ENCODE measurements around the gene C16orf54.
A peak's percentile ranks its signal among the peaks of the same experiment; 100 is the strongest.
"Not testable (repeated sequence)": the region's sequence is repeated elsewhere in the genome, so short reads cannot be mapped to it uniquely, and the experiment has no call there.

The C16orf54 gene, protein sequence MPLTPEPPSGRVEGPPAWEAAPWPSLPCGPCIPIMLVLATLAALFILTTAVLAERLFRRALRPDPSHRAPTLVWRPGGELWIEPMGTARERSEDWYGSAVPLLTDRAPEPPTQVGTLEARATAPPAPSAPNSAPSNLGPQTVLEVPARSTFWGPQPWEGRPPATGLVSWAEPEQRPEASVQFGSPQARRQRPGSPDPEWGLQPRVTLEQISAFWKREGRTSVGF

DNA sequence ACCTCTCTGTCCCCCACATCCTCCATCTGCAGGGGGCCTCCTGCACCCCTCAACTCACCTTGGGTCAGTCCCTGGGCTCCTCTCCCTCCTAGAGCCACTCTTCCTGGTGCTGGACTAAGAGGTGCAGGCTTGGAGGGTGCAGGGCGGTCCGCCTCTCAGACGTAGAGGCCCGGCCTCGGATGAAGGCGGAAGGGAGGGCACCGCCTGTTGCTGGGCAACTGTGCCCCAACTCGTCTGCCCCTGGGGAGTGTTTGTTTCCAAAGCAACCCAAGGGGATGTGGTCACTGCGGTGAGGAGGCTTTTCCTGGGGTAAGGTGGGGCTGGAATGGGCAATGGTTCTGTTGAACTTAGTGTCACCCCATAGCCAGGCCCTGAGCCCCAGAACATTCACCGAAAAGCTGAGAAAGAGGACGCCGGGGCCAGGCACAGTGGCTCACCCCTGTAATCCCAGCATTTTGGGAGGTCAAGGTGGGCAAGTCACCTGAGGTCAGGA lies at the start of gene C16orf54:
Gene C16orf54, minus strand, starts transcription at position 138 of the 493 bp plus-strand sequence. CDS start 1,039 bp downstream, outside the sequence.
- Mint-ChIP-seq H3K27ac (peak within 1 kb of the TSS; percentile 93), H3K36me3 (peaks cover 10% of the 10 kb centered on the region), H3K9me3 (no peaks in the 10 kb centered on the region), H3K4me3 (peak within 1 kb of the TSS; percentile 87), H3K4me1 (peaks cover 72% of the 10 kb centered on the region), H3K27me3 (no peaks in the 10 kb centered on the region)

DNA sequence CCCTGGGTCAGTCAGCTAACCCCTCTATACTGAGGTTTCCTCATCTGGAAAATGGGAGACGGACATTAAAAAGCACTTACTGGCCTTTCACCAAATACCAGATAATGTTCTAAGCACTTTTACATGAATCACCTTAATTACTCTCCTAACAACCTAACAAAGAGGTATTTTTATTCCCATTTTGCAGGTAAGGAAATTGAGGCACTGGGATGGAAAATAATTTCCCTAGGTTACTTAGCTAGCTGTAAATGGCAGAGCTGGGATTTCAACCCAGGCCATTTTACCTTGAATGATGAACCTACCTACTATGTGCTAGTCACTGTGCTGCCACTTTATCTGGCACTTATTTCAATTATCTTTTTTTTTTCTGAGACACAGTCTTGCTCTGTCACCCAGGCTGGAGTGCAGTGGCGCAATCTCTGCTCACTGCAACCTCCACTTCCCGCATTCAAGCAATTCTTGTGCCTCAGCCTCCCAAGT lies 48.5 kb upstream of the C16orf54 start:
- no peak overlapping the region for H3K27ac Mint-ChIP-seq
- peaks cover 7% of the 10 kb centered on the region for H3K36me3 Mint-ChIP-seq
- peaks cover 32% of the 10 kb centered on the region for H3K4me1 Mint-ChIP-seq
- no peaks in the 10 kb centered on the region for H3K27me3 Mint-ChIP-seq
- no peak overlapping the region for H3K4me3 Mint-ChIP-seq
- no peaks in the 10 kb centered on the region for H3K9me3 Mint-ChIP-seq

DNA sequence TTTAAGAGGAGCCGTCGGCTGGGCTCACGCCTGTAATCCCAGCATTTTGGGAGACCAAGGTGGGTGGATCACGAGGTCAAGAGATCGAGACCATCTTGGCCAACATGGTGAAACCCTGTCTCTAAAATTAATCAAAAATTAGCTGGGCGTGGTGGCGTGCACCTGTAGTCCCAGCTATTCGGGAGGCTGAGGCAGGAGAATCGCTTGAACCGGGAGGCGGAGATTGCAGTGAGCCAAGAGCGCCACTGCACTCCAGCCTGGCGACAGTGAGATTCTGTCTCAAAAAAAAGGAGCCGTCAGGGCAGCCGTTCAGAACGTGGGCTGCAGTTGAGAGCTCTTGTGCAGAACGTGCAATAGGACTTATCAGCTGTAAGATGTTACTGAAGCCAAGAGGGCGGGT lies 47.4 kb upstream of the C16orf54 start:
- H3K36me3 Mint-ChIP-seq, H3K27me3 Mint-ChIP-seq, H3K27ac Mint-ChIP-seq, H3K9me3 Mint-ChIP-seq: not testable (repeated sequence)
- Mint-ChIP-seq H3K4me3 (peak overlapping the region; percentile 53), H3K4me1 (peaks cover 36% of the 10 kb centered on the region)

DNA sequence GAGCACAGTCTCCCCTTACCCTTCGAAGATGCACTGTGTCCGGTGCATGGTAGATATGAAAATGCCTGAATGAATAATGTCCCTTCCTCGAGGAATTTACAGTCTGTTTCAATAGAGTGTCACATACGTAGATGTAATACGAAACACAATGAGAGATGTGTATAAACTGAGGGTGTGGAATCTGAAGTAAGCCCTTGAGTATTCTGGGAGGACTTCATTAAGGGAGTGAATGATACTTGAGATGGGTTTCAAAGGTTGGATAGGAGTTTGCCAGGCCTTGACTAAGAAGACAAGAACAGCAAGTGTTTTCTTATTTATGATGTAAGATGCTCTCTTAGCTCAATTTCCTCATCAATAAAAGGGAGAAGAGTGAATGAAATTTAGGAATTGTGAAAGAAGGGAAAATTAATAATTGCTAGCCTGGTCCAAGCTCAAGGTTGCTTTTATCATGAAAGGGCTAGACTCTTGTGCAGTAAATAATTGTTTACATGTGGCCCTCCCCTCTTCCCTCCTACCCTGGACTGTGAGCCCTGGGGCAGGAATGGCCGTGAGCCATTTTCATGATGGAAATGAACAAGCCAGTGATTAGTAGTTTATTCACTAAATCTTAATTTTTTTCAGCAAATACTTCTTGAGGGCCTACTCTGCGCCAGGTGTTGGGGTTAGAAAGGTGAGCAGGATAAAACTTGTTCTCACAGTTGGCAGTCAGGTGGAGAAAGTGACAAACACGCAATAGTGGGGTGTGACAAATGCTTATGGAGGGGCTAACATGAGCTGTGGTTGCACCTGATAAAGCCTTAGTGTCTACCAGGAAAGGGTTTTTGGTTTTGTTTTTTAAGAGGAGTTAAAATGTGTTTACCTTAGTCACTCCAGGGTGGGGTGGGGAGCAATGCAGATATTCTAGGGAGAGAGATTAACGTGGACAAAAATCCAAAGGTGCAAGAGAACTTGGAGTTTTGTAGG lies 46.3 kb upstream of the C16orf54 start:
- Mint-ChIP-seq H3K4me3 (peak overlapping the region; percentile 95), H3K27ac (peak overlapping the region; percentile 47), H3K27me3 (no peaks in the 10 kb centered on the region), H3K36me3 (peaks cover 7% of the 10 kb centered on the region), H3K4me1 (peaks cover 36% of the 10 kb centered on the region), H3K9me3 (no peaks in the 10 kb centered on the region)

DNA sequence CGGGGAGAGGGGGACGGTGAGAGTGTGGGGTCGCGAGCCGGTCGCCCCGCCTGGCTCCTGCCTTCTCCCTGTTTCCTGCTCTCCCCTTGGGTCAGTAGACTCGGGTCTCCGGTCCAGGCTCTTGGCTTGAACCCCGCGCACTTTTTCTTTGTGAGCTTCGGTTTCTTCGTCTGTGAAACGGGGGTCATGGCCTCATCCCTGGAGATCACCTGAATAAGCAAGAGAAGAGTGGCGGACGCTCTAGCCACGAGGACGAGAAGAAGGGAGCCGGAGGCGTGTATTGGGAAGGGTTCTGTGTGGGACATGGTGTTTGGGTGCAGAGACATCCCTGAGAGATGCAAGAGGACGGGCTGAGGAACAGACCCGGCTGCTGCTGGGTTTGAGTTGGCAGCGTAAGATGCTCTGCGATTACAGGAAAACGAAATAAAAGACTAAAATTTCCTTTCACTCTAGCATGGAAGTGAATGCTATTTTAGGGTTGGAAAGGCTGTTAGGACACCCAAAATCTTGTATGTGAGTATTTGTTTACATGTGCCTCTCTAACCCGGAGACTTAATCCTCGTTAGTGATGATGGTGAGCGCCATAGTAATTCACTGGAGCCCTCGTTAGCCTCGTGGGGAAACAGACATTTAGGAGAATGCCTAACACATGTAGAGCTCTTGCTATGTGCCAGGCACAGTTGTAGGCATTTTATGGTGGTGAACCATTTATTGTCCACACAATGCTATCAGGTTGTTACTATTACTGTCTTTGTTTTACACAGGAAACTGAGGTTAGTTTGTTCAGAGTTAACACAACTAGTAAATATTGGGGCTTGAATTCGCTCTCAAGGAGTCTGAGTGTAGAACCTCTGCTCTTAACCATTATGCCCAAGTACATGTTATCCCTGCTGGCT lies 45.4 kb upstream of the C16orf54 start:
- Mint-ChIP-seq H3K27ac (peak overlapping the region; percentile 97), H3K4me3 (peak overlapping the region; percentile 95), H3K4me1 (peaks cover 36% of the 10 kb centered on the region), H3K36me3 (peaks cover 7% of the 10 kb centered on the region), H3K9me3 (no peaks in the 10 kb centered on the region), H3K27me3 (no peaks in the 10 kb centered on the region)

DNA sequence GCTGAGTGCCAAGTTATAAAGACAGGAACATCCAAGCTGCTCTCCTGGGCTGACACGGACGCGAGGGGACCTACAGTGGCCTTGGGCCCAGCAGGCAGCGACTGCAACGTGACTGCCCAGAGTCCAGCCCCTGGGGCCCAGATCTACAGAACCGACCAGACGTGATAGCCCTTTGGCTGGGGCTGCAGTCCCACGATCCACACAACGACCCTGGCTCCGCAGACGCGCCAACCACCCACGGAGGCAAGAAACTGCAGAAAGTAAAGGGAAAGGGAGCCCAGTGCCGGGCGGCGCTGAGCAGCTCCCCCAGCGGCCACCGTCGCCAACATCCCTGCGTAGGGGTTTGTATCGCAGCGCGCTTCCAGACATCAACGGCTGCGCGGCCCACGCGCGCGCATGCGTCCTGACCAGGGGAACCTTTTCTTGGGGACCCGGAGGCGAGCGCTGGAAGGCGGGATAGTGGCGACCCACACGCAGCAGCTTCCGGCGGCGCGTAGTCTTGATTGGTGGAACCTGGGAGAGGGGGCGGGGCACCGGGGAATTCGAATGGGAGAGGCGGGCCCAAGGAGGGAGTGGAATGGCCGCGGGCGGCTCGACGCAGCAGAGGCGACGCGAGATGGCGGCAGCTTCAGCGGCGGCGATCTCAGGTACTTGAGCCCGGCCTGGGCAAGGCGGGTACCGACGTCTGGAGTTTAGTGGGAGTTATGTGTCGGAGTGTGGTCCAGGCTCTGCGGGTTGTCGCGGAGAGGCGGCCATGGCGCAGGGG lies 44.6 kb upstream of the C16orf54 start, which contains the start of gene KIF22:
Gene KIF22, plus strand, starts transcription at position 569 of the 766 bp plus-strand sequence. Its CDS starts 9 bp downstream, at position 578.
- peaks cover 7% of the 10 kb centered on the region for H3K36me3 Mint-ChIP-seq
- no peaks in the 10 kb centered on the region for H3K9me3 Mint-ChIP-seq
- H3K4me3 Mint-ChIP-seq = peak within 1 kb of the TSS; percentile 95
- H3K27me3 Mint-ChIP-seq = no peaks in the 10 kb centered on the region
- peak within 1 kb of the TSS; percentile 97 for H3K27ac Mint-ChIP-seq
- peaks cover 39% of the 10 kb centered on the region for H3K4me1 Mint-ChIP-seq

DNA sequence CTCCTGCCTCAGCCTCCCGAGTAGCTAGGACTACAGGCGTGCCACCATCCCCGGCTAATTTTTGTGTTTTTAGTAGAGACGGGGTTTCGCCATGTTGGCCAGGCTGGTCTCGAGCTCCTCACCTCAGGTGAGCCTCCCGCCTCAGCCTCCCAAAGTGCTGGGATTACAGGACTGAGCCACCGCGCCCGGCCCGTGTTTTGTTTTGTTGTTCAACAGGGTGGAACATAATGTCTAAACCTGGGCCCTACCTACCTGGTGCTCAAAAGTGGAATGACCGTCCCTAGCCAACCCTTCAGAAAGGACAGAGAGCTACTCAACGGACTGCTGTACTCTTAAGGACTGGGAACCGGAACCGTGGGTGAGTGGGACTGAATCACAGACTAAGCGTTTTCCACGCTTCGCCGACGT lies 44.0 kb upstream of the C16orf54 start:
- H3K4me1 Mint-ChIP-seq = peaks cover 45% of the 10 kb centered on the region
- peaks cover 7% of the 10 kb centered on the region for H3K36me3 Mint-ChIP-seq
- peak overlapping the region; percentile 95 for H3K4me3 Mint-ChIP-seq
- no peaks in the 10 kb centered on the region for H3K9me3 Mint-ChIP-seq
- H3K27me3 Mint-ChIP-seq = no peaks in the 10 kb centered on the region
- H3K27ac Mint-ChIP-seq = peak overlapping the region; percentile 97

DNA sequence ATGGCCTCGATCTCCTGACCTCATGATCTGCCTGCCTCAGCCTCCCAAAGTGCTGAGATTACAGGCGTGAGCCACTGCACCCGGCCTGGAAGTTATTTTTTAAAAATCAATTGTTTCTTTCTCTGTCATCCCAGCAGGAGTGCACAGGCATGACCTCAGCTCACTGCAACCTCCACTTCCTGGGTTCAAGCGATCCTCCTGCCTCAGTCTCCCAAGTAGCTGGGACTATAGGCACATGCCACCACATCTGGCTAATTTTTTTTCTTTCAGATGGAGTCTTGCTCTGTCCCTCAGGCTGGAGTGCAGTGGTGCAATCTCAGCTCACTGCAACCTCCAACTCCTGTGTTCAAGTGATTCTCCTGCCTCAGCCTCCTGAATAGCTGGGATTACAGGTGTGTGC lies 41.4 kb upstream of the C16orf54 start:
- peaks cover 42% of the 10 kb centered on the region for H3K4me1 Mint-ChIP-seq
- H3K27ac Mint-ChIP-seq, H3K27me3 Mint-ChIP-seq, H3K4me3 Mint-ChIP-seq, H3K36me3 Mint-ChIP-seq, H3K9me3 Mint-ChIP-seq: not testable (repeated sequence)

DNA sequence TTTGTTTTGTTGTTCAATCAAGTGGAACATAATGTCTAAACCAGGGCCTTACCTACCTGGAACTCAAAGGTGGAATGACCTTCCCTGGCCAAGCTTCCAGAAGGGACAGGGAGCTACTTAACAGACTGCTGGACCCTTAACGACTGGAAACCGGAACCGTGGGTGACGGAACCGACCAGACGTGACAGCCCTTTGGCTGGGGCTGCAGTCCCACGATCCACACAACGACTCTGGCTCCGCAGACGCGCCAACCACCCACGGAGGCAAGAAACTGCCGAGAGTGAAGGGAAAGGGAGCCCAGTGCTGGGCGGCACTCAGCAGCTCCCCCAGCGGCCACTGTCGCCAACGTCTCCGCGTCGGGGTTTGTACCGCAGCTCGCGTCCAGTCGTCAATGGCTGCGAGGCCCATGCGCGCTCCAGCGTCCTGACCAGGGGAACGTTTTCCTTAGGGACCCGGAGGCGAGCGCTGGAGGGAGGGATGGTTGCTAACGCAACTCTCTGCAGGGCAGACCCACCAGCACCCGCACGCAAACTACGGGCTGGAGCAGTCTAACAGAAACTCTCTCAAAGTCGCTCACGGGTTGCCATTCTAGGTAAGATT lies 39.2 kb upstream of the C16orf54 start:
- H3K4me1 Mint-ChIP-seq = peaks cover 37% of the 10 kb centered on the region
- no peaks in the 10 kb centered on the region for H3K36me3 Mint-ChIP-seq
- H3K27me3 Mint-ChIP-seq = no peaks in the 10 kb centered on the region
- peak overlapping the region; percentile 76 for H3K27ac Mint-ChIP-seq
- no peaks in the 10 kb centered on the region for H3K9me3 Mint-ChIP-seq
- H3K4me3 Mint-ChIP-seq = peak overlapping the region; percentile 66

DNA sequence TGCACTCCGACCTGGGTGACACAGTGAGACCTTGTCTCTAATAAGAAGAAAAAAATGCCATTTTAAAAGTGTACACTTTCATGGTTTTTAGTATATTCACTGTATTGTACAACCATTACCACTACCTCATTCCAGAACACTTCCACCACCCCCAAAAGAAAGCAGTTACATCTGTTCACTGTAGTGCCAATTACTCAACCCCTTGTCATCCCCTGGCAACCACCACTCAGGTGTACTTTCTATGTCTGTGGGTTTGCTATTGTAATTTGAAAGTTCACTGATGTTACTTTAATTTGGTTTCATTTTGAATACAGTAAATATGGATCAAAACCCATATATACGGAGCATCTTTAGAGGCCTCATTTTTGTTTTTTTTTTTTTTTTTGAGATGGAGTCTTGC lies 38.4 kb upstream of the C16orf54 start:
- no peaks in the 10 kb centered on the region for H3K9me3 Mint-ChIP-seq
- peak overlapping the region; percentile 1 for H3K27ac Mint-ChIP-seq
- H3K27me3 Mint-ChIP-seq = no peaks in the 10 kb centered on the region
- H3K4me1 Mint-ChIP-seq = peaks cover 34% of the 10 kb centered on the region
- no peaks in the 10 kb centered on the region for H3K36me3 Mint-ChIP-seq
- H3K4me3 Mint-ChIP-seq = no peak overlapping the region

DNA sequence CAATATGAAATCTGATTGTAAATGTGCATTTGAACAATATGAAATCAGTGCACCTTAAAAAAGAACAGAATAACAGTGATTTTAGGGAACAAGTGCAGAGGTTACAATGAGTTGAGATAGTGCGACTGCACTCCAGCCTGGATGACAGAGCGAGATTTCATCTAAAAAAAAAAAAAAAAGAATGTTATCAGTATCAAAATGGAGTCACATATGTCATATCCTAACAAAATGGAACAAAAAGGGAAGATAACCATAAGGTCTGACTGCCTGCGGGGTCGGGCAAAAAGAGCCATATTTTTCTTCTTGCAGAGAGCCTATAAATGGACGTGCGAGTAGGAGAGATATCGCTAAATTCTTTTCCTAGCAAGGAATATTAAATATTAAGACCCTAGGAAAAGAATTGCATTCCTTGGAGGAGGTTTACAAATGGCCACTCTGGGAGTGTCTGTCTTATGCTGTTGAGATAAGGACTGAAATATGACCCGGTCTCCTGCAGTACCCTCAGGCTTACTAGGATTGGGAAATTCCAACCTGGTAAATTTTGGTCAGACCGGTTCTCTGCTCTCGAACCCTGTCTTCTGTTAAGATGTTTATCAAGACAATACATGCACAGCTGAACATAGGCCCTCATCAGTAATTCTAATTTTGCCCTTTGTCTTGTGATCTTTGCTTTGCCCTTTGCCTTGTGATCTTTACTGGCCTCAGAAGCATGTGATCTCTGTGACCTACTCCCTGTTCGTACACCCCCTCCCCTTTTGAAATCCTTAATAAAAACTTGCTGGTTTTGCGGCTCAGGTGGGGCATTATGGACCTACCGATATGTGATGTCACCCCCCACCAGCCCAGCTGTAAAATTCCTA lies 37.5 kb upstream of the C16orf54 start:
- H3K27me3 Mint-ChIP-seq, H3K36me3 Mint-ChIP-seq, H3K27ac Mint-ChIP-seq, H3K9me3 Mint-ChIP-seq: not testable (repeated sequence)
- H3K4me3 Mint-ChIP-seq = peak overlapping the region; percentile 11
- peaks cover 31% of the 10 kb centered on the region for H3K4me1 Mint-ChIP-seq

DNA sequence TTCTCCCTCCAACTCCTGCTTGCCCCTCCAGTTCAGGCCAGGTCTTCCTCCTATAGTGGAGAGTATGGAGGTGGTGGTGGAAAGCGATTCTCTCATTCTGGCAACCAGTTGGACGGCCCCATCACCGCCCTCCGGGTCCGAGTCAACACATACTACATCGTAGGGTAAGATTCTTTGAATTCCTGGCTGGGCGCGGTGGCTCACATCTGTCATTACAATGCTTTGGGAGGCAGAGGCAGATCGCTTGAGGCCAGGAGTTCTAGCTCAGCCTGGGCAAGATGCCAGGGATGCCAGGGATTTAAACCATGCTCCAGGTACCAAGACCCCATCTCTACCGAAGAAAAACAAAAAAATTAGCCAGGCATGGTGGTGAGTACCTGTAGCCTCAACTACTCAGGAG lies 33.7 kb upstream of the C16orf54 start:
- Mint-ChIP-seq H3K9me3 (no peaks in the 10 kb centered on the region), H3K4me3 (no peak overlapping the region), H3K36me3 (no peaks in the 10 kb centered on the region), H3K4me1 (peaks cover 33% of the 10 kb centered on the region), H3K27me3 (no peaks in the 10 kb centered on the region), H3K27ac (no peak overlapping the region)

DNA sequence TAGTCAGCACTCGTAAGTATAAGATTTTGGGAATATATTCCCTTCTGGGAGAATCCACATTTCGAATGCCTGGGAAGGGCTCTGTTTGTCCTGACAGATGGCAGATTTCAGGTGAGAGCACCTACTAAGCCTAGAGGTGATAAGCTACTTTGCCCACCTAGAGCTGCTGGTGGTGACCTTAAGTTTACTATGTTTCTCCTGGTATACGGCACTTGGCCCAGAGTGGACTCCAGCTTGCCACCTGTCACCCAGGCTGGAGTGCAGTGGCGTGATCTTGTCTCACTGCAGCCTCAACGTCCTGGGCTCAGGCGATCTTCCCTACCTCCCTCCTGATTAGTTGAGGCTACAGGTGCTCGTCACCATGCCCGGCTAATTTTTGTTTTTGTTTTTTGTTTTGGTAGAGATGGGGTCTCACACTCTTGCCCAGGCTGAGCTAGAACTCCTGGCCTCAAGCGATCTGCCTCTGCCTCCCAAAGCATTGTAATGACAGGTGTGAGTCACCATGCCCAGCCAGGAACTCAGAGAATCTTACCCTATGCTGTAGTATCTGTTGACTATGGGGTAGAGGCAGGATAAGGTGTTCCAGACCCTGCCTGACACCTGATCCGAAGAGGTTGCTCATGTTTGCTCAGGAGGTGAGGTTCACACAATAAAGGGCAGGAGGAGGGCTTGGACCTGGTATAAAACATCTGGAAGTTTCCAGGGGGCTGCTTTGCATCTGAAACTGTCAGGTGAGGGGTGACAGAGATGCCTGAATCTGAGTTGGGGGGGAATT lies 32.0 kb upstream of the C16orf54 start, which contains the start of gene ZG16:
Gene ZG16, plus strand, starts transcription at position 681 of the 775 bp plus-strand sequence. CDS start 1,011 bp downstream, outside the sequence.
- H3K27ac Mint-ChIP-seq = no peak within 1 kb of the TSS
- H3K9me3 Mint-ChIP-seq = no peaks in the 10 kb centered on the region
- no peaks in the 10 kb centered on the region for H3K36me3 Mint-ChIP-seq
- H3K4me1 Mint-ChIP-seq = peaks cover 25% of the 10 kb centered on the region
- H3K27me3 Mint-ChIP-seq = no peaks in the 10 kb centered on the region
- H3K4me3 Mint-ChIP-seq = no peak within 1 kb of the TSS
